ENCODE results near the gene MNAT1. TPM values are rescaled to one million over a fixed set of nuclear protein-coding genes. Genes with fewer than 3 reads are reported as not detected.
"Not testable (repeated sequence)": the region's sequence is repeated elsewhere in the genome, so short reads cannot be mapped to it uniquely, and the experiment has no call there.

The MNAT1 gene
- polyA plus RNA-seq, 2 of the 4 experiments (the other 2 are of a cell fraction), result 42.7 to 78.1 TPM

- H3K4me1 ChIP-seq, result peaks cover 22% of the 10 kb centered on the region; the same call in 2 of the 3 replicates
- no peaks in the 10 kb centered on the region for H3K9me3 ChIP-seq
- ATAC-seq (peak in 1 of 2 experiments; percentile 53; a peak in 3 of 6 replicates), DNase-seq (ENCODE audit: low read depth in 1 of 2, low spot score in 1 of 2) (no peak), FAIRE-seq (no peak)
- H3K27ac ChIP-seq, result no peak overlapping the region
- no peak overlapping the region for H3K4me3 ChIP-seq
- TF ChIP-seq CHD2 (IDR thresholded peaks at IDR 0.05; ENCODE audit: low read length, partially characterized antibody), result no peak
- TF ChIP-seq, protein P1, sequence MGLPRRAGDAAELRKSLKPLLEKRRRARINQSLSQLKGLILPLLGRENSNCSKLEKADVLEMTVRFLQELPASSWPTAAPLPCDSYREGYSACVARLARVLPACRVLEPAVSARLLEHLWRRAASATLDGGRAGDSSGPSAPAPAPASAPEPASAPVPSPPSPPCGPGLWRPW (IDR thresholded peaks at IDR 0.05), result no peak
- no peak for TF ChIP-seq CBX2 (IDR thresholded peaks at IDR 0.05; ENCODE audit: borderline replicate concordance, low read depth)
- no peak for TF ChIP-seq POLR2AphosphoS2 (conservative IDR thresholded peaks at IDR 0.05; ENCODE audit: low read length)
- TF ChIP-seq PHF8 (IDR thresholded peaks at IDR 0.05; ENCODE audit: borderline replicate concordance, low read depth), result no peak
- TF ChIP-seq FOXS1 (CRISPR knock-in tag; IDR thresholded peaks at IDR 0.05), result no peak
- no peak for TF ChIP-seq HOXA7 (CRISPR knock-in tag; IDR thresholded peaks at IDR 0.05)
- TF ChIP-seq HOXB13 (CRISPR knock-in tag; IDR thresholded peaks at IDR 0.05; ENCODE audit: low read depth), result no peak
- TF ChIP-seq CEBPB (IDR thresholded peaks at IDR 0.05), result no peak
- TF ChIP-seq EHF (CRISPR knock-in tag; IDR thresholded peaks at IDR 0.05), result no peak
- no peak for TF ChIP-seq FOSL2 (IDR thresholded peaks at IDR 0.05)
- no peak for TF ChIP-seq FOSL2 (CRISPR knock-in tag; IDR thresholded peaks at IDR 0.05)
- no peak for TF ChIP-seq FOSB (CRISPR knock-in tag; IDR thresholded peaks at IDR 0.05)
- TF ChIP-seq KDM5A (IDR thresholded peaks at IDR 0.05), result no peak
- TF ChIP-seq JUN (IDR thresholded peaks at IDR 0.05), result no peak
- ChIA-PET CTCF (interaction anchor here (1.5 kb wide), 1 partner anchor 478 kb away, joined by 4 read pairs; no protein-coding TSS in a partner anchor), POLR2A (no interaction called here)
- H3K4me2 ChIP-seq, result 0 out of 3 replicates have a peak overlapping the region, but pooled peaks have one; percentile 11
Observed at GRCh38 chr14:60775296-60775695, 40.7 kb downstream of the MNAT1 start.

GRCh38 chr14:60777856-60778578, 43.5 kb downstream of the MNAT1 start:
- TF ChIP-seq EHMT2 (IDR thresholded peaks at IDR 0.05; ENCODE audit: low read depth), result no peak
- peak; percentile 54 for TF ChIP-seq MAFK (IDR thresholded peaks at IDR 0.05; ENCODE audit: partially characterized antibody)
- TF ChIP-seq ZC3H11A (IDR thresholded peaks at IDR 0.05), result no peak
- TF ChIP-seq HOXA7 (CRISPR knock-in tag; IDR thresholded peaks at IDR 0.05), result no peak

DNA sequence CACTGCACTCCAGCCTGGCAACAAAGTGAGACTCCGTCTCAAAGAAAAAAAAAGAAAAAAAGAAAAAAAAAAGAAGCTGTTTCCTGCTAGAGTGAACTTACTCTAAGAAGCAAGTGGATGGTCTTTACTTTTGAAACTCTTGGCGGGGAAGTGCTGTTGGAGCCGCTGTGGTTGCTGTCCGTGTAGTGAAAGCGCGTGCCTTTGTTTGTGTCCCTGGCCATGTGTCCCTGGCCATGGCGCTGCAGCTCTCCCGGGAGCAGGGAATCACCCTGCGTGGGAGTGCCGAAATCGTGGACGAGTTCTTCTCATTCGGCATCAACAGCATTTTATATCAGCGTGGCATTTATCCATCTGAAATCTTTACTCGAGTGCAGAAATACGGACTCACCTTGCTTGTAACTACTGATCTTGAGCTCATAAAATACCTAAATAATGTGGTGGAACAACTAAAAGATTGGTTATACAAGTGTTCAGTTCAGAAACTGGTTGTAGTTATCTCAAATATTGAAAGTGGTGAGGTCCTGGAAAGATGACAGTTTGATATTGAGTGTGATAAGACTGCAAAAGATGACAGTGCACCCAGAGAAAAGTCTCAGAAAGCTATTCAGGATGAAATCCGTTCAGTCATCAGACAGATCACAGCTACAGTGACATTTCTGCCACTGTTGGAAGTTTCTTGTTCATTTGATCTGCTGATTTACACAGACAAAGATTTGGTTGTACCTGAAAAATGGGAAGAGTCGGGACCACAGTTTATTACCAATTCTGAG, 45.4 kb downstream of the MNAT1 start:
- CTCF ChIA-PET; H3K9me3 ChIP-seq; ATAC-seq; FAIRE-seq; DNase-seq (ENCODE audit: low read depth in 1 of 2, low spot score in 1 of 2); POLR2A ChIA-PET; H3K27ac ChIP-seq; H3K4me2 ChIP-seq; H3K4me3 ChIP-seq: not testable (repeated sequence)
- peaks cover 17% of the 10 kb centered on the region; the same call in 2 of the 3 replicates for H3K4me1 ChIP-seq
- WGBS (ENCODE audit: missing lambda C conversion rate), result 95% methylated on average over 18 of the region's 18 CpGs

More at GRCh38 chr14:60777856-60778578, 43.5 kb downstream of the MNAT1 start:
- peaks cover 22% of the 10 kb centered on the region; the same call in 2 of the 3 replicates for H3K4me1 ChIP-seq
- CTCF ChIA-PET, result interaction anchor here (0.6 kb wide), 1 partner anchor 27 kb away, joined by 3 read pairs; no protein-coding TSS in a partner anchor
- H3K4me2 ChIP-seq, result 0 out of 3 replicates have a peak overlapping the region, but pooled peaks have one; percentile 9
- POLR2A ChIA-PET, result no interaction called here
- H3K27ac ChIP-seq, result no peak overlapping the region
- no peak overlapping the region for H3K4me3 ChIP-seq
- FAIRE-seq (no peak), DNase-seq (ENCODE audit: low read depth in 1 of 2, low spot score in 1 of 2) (peak in 1 of 2 experiments; percentile 6), ATAC-seq (peak; percentile 24 to 56; a peak in 4 of 6 replicates)
- H3K9me3 ChIP-seq, result no peaks in the 10 kb centered on the region

GRCh38 chr14:60780558-60780957, 46.0 kb downstream of the MNAT1 start:
- FAIRE-seq, result peak; percentile 7
- H3K4me2 ChIP-seq; H3K27ac ChIP-seq; POLR2A ChIA-PET; H3K4me3 ChIP-seq; H3K9me3 ChIP-seq; CTCF ChIA-PET; ATAC-seq; DNase-seq (ENCODE audit: low read depth in 1 of 2, low spot score in 1 of 2): not testable (repeated sequence)
- H3K4me1 ChIP-seq, result peaks cover 11% of the 10 kb centered on the region; the same call in 1 of the 3 replicates

Data from A549 (cell line).